Measurements from ENCODE around the gene FGFR1OP2. TPM values are rescaled to one million over a fixed set of nuclear protein-coding genes. Genes with fewer than 3 reads are reported as not detected.

The FGFR1OP2 gene
- total and polyA plus RNA-seq, 8 donors: 12.3 to 94.2 (median 30.8) TPM

DNA sequence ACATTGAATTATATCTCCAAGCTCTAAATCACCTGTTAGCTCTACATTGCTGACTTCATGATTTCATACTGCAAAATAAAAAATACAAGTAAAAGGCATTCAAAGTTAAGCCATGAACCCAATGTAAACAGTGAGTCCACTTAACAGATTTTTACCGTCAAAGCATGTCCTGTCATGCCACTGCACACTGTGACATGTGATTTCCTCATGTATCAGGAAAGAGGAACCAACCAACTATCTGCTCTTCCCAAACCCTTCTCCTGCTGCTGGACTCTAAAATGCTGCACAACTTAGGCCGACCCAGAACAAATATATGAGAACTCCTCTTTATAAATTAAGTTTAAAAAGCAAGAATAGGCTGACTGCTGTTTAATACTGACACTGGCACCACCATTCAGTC, 38.4 kb downstream of the FGFR1OP2 start:
- Histone ChIP-seq H3K36me3 (peaks cover 13 to 91% (median 78%) of the 10 kb centered on the region in 4 donors), H3K9me3 (no peaks in the 10 kb centered on the region), H3K4me1 (no peaks in the 10 kb centered on the region), H3K27ac (no peak overlapping the region), H3K27me3 (no peaks in the 10 kb centered on the region), H3K4me3 (no peak overlapping the region)
- intact Hi-C loops (cut with DNase I; ENCODE audit: low total_unique reads): no loop called here
- no peak for TF ChIP-seq POLR2A (IDR thresholded peaks at IDR 0.05)
- TF ChIP-seq POLR2AphosphoS5 (IDR thresholded peaks at IDR 0.05): no peak
- TF ChIP-seq, protein P1, sequence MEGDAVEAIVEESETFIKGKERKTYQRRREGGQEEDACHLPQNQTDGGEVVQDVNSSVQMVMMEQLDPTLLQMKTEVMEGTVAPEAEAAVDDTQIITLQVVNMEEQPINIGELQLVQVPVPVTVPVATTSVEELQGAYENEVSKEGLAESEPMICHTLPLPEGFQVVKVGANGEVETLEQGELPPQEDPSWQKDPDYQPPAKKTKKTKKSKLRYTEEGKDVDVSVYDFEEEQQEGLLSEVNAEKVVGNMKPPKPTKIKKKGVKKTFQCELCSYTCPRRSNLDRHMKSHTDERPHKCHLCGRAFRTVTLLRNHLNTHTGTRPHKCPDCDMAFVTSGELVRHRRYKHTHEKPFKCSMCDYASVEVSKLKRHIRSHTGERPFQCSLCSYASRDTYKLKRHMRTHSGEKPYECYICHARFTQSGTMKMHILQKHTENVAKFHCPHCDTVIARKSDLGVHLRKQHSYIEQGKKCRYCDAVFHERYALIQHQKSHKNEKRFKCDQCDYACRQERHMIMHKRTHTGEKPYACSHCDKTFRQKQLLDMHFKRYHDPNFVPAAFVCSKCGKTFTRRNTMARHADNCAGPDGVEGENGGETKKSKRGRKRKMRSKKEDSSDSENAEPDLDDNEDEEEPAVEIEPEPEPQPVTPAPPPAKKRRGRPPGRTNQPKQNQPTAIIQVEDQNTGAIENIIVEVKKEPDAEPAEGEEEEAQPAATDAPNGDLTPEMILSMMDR (IDR thresholded peaks at IDR 0.05): no peak
- TF ChIP-seq EP300 (IDR thresholded peaks at IDR 0.05): no peak
- DNase-seq: no peak
- WGBS, 5 donors: 81 to 95% (median 88%) methylated on average over 2 of the region's 2 CpGs

DNA sequence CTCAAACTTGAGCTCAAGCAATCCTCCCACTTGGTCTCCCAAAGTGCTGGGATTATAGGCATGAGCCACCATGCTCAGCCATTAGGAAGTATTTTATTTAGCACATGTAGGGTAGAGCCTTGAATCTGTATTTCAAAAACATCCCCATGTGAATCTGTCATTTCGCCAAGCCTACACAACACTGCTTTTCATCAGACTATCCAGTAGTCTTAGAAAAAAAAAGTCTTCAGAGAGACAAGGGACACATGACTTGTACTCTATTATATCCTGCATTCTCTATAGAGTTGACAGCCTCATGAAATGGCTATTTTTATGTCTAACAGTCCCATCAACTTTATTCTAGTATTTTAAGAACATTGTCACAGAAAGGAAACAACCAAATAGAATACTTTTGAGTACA, 40.5 kb downstream of the FGFR1OP2 start:
- Histone ChIP-seq H3K4me1 (no peaks in the 10 kb centered on the region), H3K27me3 (no peaks in the 10 kb centered on the region), H3K36me3 (peaks cover 10 to 85% (median 79%) of the 10 kb centered on the region in 4 donors), H3K27ac (no peak overlapping the region), H3K4me3 (no peak overlapping the region), H3K9me3 (no peaks in the 10 kb centered on the region)
- intact Hi-C loops (cut with DNase I; ENCODE audit: low total_unique reads): no loop called here
- WGBS, 5 donors: 90 to 97% (median 96%) methylated on average over 1 of the region's 1 CpG
- TF ChIP-seq EP300 (IDR thresholded peaks at IDR 0.05) (no peak), POLR2AphosphoS5 (IDR thresholded peaks at IDR 0.05) (no peak), POLR2A (IDR thresholded peaks at IDR 0.05) (no peak)
- TF ChIP-seq, protein P1 (IDR thresholded peaks at IDR 0.05): no peak
- no peak for DNase-seq

DNA sequence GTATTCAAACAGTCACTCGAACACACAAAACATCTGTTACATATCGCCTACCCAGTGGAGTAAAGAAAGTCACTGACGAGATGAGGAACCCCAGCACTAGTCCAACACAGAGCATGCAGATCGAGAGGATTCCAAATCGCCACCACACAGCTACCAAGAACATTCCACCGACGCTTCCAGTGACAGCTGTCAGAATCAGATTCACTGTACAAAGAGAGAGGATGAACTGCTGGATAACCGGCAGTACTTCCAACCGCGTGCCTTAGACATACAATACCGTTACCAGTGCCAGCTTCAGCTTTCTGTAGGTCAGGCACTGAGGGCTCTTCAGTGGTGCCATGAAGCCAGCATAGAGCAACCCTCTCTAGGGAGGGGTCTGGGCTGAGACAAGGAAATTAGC, 41.5 kb downstream of the FGFR1OP2 start:
- H3K4me3 ChIP-seq: no peak overlapping the region
- peaks cover 8 to 81% (median 76%) of the 10 kb centered on the region in 4 donors for H3K36me3 ChIP-seq
- WGBS, 5 donors: 91 to 96% (median 94%) methylated on average over 11 of the region's 11 CpGs
- no peak for DNase-seq
- H3K27ac ChIP-seq: no peak overlapping the region
- H3K4me1 ChIP-seq: no peaks in the 10 kb centered on the region
- TF ChIP-seq, protein P1 (IDR thresholded peaks at IDR 0.05): no peak
- H3K27me3 ChIP-seq: no peaks in the 10 kb centered on the region
- no peaks in the 10 kb centered on the region for H3K9me3 ChIP-seq
- intact Hi-C loops (cut with DNase I; ENCODE audit: low total_unique reads): no loop called here

DNA sequence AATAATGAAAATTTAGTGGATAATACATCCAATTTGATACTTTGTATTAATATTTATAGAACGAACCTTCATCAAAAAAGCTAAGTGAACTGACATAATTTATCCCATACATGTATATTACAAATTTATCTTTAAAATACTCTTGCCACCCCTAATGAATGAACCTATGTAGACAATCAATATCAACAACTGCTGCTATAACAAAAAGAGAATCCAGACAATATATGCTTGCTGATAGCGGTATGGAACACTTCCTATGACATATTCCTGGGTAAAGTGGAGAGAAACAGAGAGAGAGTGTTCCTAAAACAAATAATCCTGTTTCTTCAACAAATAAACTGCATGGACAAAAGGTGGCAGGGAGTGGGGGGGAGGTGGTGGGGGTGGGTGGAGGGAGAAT, 44.6 kb downstream of the FGFR1OP2 start:
- H3K27ac ChIP-seq: no peak overlapping the region
- 95 to 99% (median 97%) methylated on average over 2 of the region's 2 CpGs for WGBS, 5 donors
- no peak overlapping the region for H3K4me3 ChIP-seq
- no peak for TF ChIP-seq POLR2A (IDR thresholded peaks at IDR 0.05)
- no peak for TF ChIP-seq POLR2AphosphoS5 (IDR thresholded peaks at IDR 0.05)
- no peak for TF ChIP-seq EP300 (IDR thresholded peaks at IDR 0.05)
- TF ChIP-seq, protein P1 (IDR thresholded peaks at IDR 0.05): no peak
- H3K4me1 ChIP-seq: no peaks in the 10 kb centered on the region
- intact Hi-C loops (cut with DNase I; ENCODE audit: low total_unique reads): no loop called here
- peaks cover 8 to 73% (median 68%) of the 10 kb centered on the region in 4 donors for H3K36me3 ChIP-seq
- no peaks in the 10 kb centered on the region for H3K9me3 ChIP-seq
- no peak for DNase-seq
- no peaks in the 10 kb centered on the region for H3K27me3 ChIP-seq

Measured in stomach (tissue), 9 donors.